ENCODE measurements around the gene EPHB3.
"Not testable (repeated sequence)": the region's sequence is repeated elsewhere in the genome, so short reads cannot be mapped to it uniquely, and the experiment has no call there.

Gene EPHB3

GRCh38 chr3:184600685-184601377, 39.2 kb downstream of the EPHB3 start:
- DNase-seq (ENCODE audit: low read depth): no peak

- DNase-seq (ENCODE audit: low read depth): no peak
Observed at GRCh38 chr3:184601576-184602371, 40.2 kb downstream of the EPHB3 start.

DNA sequence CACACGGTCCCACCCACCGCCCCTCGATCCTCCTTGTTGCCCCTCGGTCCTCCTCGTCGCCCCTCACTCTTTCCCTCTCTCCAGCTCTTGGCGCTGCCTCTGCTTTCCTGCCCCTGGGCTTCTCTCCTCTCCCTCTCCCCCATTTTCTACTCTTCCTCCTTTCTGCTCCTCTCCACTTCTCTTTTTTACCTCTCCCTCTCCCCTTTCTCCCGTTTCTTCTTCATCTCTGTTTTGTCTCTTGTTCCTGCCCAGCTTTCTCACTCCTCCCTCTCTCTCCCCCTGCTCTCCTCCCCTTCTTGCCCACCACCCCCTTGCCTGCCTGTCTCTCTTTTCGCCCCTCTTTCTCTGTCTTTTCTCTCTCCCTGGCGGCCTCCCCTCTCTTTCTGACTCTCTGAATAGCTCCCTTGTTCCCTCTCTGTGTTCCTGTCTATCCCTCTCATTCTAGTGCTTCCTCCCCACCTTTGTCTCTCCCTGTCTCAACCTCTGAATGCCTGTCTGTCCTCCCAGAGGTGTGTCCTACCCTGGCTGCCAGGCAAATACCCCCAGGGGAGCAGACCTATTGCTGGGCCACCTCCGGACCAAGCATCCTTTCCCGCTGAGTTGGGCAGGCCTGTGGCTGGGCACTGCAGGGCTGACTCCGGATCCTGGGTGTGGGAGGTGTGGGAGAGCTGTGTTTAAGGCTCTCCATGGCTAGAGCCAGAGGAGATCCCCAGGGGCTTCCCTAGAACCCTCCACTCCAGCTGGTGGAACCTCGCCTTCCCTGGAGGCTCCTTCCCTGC, 41.0 kb downstream of the EPHB3 start:
- no peak for DNase-seq (ENCODE audit: low read depth)

DNA sequence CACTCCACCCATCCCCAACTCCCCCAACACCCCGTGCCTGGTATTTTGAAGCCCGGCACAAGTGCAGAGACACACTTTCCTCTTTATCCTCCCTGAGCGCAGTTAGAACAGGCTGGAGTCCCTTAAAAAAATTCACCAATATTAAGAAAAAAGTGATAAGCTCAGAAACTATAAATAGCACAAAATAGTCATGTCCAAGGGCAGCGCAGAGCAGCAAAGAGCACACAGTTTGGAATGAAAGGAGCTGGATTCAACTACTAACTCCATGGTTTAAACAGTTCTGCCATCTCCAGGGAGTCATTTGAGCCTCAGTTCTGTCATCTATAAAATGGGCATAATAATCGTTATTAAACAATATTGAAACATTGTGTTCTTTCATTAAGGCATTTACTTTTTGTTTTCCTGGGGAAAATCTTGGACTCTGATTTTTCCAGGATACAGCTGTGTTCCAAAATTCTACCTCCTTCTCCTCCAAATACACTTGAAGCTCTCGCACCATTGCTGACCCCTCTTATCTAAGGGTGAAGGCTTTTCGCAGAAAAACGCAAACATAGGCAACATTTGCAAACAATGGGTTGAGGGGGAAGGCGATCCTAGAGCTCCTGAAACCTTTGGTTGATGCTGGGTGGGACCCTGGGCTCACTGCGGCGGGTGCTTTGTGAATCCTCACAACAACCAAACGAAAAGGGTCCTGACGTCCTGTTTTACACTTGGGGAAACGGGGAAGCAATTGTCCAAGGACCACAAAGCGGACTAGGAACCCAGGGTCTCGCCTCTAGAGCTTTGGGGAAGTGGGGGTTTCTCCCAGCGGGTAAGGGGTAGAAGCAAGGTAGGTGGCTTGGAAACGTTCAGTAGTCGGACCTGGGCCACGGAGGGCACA, 41.8 kb downstream of the EPHB3 start:
- DNase-seq (ENCODE audit: low read depth): no peak

- no peak for DNase-seq (ENCODE audit: low read depth)
Observed at GRCh38 chr3:184604039-184604601, 42.5 kb downstream of the EPHB3 start.

DNA sequence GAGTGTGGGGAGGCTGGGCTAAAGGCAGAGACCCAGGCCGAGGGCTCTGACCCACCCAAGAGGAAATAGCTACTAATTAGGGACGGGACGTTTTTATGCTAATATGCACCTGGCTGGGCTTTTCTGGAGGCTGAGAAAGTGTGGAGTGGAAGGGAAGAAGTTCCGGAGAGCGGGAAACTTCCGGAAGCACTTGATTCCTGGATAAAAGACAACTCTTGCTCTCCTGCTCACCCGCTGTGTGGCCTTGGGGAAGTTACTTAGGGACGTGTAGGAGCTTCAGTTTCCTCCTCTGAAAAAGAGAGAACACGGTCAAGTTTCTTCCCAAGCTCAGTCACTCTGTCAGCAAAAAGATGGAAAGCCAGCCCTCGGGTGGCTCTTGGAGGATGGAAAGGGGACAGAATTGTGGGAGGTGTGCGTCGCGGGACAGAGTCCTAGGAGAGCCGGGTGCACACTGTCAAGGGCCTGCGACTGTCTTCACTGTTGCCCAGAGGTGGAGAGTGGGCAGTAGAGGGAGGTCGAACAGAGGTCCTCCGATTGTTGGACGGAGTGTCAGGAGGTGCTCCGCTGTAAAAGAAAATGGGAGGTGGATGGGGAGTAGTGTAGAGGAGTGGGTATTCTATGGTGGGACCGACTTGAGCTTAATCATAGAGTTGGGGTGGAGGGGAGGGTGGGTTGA, 43.2 kb downstream of the EPHB3 start:
- no peak for DNase-seq (ENCODE audit: low read depth)

- no peak for DNase-seq (ENCODE audit: low read depth)
Observed at GRCh38 chr3:184608209-184608608, 46.6 kb downstream of the EPHB3 start.

DNA sequence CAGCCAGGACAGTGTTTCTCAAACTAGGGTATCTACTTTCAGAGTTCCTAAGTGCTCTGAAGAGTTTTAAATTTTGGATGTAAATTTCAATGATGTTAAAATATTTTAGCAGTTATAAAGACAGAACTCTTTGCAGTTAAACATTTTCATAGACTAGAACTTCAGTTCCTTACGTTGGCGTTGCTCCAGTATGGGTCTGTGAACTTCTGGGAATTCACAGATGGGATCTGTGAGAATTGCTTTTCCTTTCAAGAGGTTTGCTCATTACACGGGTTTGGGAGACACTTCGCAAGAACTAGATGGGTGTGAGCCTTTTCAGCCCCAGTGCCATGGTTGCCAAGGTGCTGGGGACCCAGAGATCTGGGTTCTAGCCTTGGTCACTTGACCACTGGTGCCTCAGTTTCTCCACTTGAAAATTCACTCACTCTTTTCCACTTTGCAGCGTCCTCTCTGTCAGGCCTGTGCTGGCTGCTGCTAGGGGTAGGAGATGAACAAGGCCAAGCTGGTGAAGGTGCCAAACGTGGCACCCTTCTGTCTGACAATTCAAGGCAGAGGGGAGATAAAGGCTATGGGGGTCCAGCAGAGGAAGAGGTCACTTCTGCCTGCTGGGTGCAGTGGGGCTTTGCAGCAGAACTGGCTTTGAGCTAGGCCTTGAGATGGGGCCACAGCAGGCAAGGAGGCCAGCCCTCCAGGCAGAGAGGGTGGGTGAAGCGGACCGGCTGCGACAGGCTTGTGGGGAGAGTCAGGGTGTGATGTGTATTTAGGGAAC, 48.1 kb downstream of the EPHB3 start:
- DNase-seq (ENCODE audit: low read depth): no peak

GRCh38 chr3:184610245-184610871, 48.8 kb downstream of the EPHB3 start:
- no peak for DNase-seq (ENCODE audit: low read depth)

DNA sequence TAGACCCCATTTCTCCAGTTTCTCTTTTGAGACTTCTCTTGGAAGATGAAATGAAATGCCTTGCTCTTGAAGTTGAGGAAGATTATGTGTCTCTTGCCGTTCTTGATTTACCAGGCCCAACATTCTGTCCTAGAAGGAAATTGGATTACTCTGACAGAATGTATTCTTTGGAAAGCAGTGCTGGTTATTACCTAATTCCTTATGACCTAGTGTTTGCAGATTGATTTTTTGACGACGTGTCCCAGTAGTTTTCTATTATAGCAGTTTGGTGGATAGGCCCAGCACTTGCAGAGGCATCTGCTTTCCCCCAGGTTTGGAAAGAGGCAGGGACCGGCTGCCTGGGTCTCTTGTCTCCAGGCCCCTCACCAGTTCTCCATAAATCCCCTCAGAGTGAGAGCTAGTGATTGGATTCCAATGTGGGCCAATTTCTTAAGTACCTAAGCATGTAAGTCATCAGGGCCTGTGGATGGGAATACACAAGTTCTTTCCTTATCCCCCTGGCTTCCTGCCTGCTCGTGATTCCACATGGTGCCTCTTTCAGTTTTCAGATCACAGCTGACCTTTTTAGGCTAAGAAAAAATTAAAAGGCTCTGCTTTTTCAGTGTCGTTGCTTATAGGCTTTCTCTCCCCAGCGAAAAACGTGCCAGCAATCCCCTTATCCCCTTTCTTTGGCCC, 50.2 kb downstream of the EPHB3 start:
- no peak for DNase-seq (ENCODE audit: low read depth)

GRCh38 chr3:184615396-184615795, 53.8 kb downstream of the EPHB3 start:
- no peak for DNase-seq (ENCODE audit: low read depth)

GRCh38 chr3:184616436-184616835, 54.9 kb downstream of the EPHB3 start:
- DNase-seq (ENCODE audit: low read depth): no peak

DNA sequence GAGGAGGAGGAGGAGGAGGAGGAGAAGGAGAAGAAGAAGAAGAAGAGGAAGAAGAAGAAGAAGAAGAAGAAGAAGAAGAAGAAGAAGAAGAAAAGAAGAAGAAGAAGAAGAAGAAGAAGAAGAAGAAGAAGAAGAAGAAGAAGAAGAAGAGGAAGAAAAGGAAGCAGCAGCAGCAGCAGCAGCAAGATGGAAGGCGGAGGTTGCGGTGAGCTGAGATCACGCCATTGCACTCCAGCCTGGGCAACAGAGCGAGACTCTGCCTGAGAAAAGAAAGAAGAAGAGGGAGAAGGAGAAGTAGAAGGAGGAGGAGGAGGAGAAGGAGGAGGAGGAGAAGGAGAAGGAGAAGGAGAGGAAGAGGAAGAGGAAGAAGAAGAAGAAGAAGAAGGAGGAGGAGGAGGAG, 55.7 kb downstream of the EPHB3 start:
- DNase-seq (ENCODE audit: low read depth): not testable (repeated sequence)

DNA sequence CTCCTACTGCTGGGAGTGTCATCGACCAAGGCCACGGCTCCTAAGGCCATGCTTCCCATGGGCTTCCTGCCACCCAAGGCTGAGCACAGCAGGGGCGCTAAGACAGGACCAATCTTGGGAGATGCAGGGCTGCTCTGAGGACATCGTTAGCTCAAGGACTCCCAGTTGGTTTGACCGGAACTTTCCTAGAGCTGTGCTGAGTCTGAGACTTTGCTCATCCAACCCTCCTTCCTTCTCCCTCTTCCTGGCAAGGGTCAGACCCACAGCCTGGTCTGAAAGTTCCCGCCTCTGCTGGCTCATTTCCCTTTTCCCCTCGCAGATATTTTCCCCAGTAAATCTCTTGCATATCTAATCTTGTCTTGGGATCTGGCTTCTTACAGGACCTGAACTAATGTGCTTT, 57.2 kb downstream of the EPHB3 start:
- DNase-seq (ENCODE audit: low read depth): no peak

- DNase-seq (ENCODE audit: low read depth): no peak
Observed at GRCh38 chr3:184619369-184619768, 57.8 kb downstream of the EPHB3 start.

DNA sequence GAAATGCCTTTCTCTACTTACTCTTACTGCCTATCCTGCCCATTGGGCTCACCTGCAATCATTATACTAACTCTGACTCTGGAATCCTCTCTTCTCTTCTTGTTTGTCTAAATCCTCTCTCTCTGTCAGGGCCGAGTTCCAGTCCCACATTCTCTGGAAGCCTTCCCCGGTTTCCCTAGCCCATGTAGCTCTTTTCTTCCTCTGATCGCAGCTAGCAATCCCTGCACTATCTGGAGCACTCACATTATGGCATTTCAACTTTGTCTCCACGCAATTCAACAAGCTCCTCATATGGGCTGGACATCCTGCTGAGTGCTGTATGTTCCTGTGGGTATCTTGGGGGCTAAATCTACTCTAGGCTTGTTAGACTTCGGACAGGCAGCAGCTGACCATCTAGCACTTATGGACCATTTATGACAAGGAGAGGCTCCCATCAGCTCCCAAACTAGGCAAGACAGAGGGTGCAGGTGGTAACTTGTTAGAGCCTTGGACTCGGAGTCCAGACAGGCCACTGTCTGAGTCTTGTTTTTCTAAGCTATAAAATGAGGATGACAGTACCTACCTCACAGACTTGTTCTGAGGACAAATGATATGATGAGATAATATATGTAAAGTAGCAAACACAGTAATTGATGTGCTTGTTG, 58.3 kb downstream of the EPHB3 start:
- DNase-seq (ENCODE audit: low read depth): no peak

DNA sequence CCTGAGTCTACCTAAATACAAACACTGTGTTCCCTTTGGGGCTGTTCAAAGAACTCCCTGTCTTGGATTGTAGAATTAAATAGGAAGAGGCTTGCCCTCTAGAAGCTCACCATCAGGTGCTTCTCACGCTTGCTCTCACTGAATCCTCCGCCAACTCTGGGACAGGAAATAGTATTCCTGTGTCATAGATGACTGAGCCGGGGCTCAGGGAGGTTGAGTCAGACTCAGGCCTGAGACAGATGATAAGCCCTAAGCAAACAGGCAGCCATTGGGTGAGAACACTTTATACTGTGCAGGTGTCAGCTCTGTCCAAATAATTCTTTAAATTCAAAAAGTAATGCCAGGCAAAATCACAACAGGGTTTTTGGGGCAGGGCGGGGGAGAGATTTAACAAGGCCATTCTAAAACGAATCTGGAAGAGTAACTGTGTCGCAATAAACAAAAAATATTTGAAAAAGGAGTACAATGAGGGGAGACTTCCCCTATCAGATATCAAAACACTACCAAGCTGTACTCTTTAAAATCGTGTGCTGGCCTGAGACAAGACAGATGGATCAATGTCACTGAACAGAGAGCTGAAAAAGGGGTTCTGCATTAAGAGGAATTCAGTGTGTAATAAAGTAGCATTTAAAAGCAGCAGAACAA, 59.0 kb downstream of the EPHB3 start:
- DNase-seq (ENCODE audit: low read depth): no peak

- not testable (repeated sequence) for DNase-seq (ENCODE audit: low read depth)
Observed at GRCh38 chr3:184622156-184622555, 60.6 kb downstream of the EPHB3 start.

All from fibroblast of gingiva (primary cell).